Stimulated activated CD8-positive, alpha-beta memory T cell treated with anti-CD3 and anti-CD28 coated beads, Interleukin-15, amount 100 ng/mL, for 48 hours (primary cell): ENCODE measurements around the gene TFB2M.
"Not testable (repeated sequence)": the region's sequence is repeated elsewhere in the genome, so short reads cannot be mapped to it uniquely, and the experiment has no call there.

Source experiments
- DNase-seq, 2 donors: peaks; one replicate each; pipeline ENCODE4 v3.0.0-alpha.2; 2020; ENCODE audit warnings: low read depth in 2 of 2

Gene TFB2M

GRCh38 chr1:246566128-246566812 lies at the start of gene TFB2M, which contains the start of gene CNST:
TSS of gene TFB2M (minus strand) at chr1:246566261. CDS start at chr1:246566138, 123 bp downstream.
TSS of gene CNST (plus strand) at chr1:246566456. CDS start at chr1:246591563, 25,107 bp downstream.
- peak; percentile 95 to 97 for DNase-seq

- DNase-seq, result no peak
These were observed 47.2 kb upstream of the TFB2M start for GRCh38 chr1:246613096-246613758.

GRCh38 chr1:246609632-246610031 lies 43.6 kb upstream of the TFB2M start:
- no peak for DNase-seq

- peak; percentile 16 to 17 for DNase-seq
These were observed 42.7 kb upstream of the TFB2M start for GRCh38 chr1:246608616-246609376.

GRCh38 chr1:246607462-246607861 lies 41.4 kb upstream of the TFB2M start:
- no peak for DNase-seq

- not testable (repeated sequence) for DNase-seq
These were observed 39.2 kb upstream of the TFB2M start for GRCh38 chr1:246605231-246605630.

GRCh38 chr1:246602194-246602593 lies 36.1 kb upstream of the TFB2M start:
- peak in 1 of 2 donors; percentile 8 for DNase-seq

- DNase-seq, result no peak
These were observed 34.5 kb upstream of the TFB2M start for GRCh38 chr1:246600579-246600978.

- no peak for DNase-seq
These were observed 33.3 kb upstream of the TFB2M start for GRCh38 chr1:246599315-246599714.

GRCh38 chr1:246597971-246598370 lies 31.9 kb upstream of the TFB2M start:
- no peak for DNase-seq

- no peak for DNase-seq
These were observed 31.3 kb upstream of the TFB2M start for GRCh38 chr1:246597340-246597739.

- no peak for DNase-seq
These were observed 29.1 kb upstream of the TFB2M start for GRCh38 chr1:246595146-246595545.

- no peak for DNase-seq
These were observed 26.6 kb upstream of the TFB2M start for GRCh38 chr1:246592695-246593094.

GRCh38 chr1:246591958-246592357 lies 25.9 kb upstream of the TFB2M start:
- no peak for DNase-seq

GRCh38 chr1:246591504-246591903 lies 25.4 kb upstream of the TFB2M start:
- no peak for DNase-seq

- DNase-seq, result no peak
These were observed 25.0 kb upstream of the TFB2M start for GRCh38 chr1:246591047-246591446.

- not testable (repeated sequence) for DNase-seq
These were observed 23.9 kb upstream of the TFB2M start for GRCh38 chr1:246589919-246590318.

- DNase-seq, result no peak
These were observed 22.2 kb upstream of the TFB2M start for GRCh38 chr1:246588159-246588721.

- DNase-seq, result no peak
These were observed 21.5 kb upstream of the TFB2M start for GRCh38 chr1:246587606-246588005.

GRCh38 chr1:246587032-246587431 lies 21.0 kb upstream of the TFB2M start:
- no peak for DNase-seq

- no peak for DNase-seq
These were observed 17.6 kb upstream of the TFB2M start for GRCh38 chr1:246583448-246584185.

- DNase-seq, result no peak
These were observed 17.0 kb upstream of the TFB2M start for GRCh38 chr1:246583056-246583440.
